GM04504 (cell line): ENCODE results near the gene ZSCAN31.
A peak's percentile ranks its signal among the peaks of the same experiment; 100 is the strongest.
"Not testable (repeated sequence)": the region's sequence is repeated elsewhere in the genome, so short reads cannot be mapped to it uniquely, and the experiment has no call there.

ENCODE experiments used
- DNase-seq: peaks from one replicate; pipeline ENCODE4 v3.0.0-alpha.2; 2012; ENCODE audit warnings: low read depth

Gene ZSCAN31

GRCh38 chr6:28317866-28318265 is 18.1 kb downstream of the ZSCAN31 start:
- DNase-seq: not testable (repeated sequence)

DNA sequence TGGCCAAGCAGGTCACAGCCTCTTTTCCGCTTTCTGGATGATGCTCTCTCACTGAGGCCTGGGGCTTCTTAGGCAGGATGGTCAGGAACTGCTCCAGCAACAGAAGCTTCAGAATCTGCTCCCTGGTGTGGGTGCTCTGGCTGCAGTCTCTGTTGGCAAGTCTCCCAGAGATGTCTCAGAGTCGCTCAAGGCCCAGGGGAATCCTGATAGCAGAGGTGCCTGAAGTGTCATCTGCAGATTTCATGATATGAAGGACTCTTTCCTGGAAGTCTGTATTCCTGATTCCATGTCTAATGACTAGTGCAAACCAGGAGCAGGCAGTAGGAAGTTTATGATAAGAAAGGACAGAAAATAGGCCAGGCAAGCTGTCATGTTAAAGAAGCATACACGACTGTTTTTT is 20.3 kb downstream of the ZSCAN31 start:
- DNase-seq: no peak

- no peak for DNase-seq
Measured at GRCh38 chr6:28312939-28313338, 23.0 kb downstream of the ZSCAN31 start.

DNA sequence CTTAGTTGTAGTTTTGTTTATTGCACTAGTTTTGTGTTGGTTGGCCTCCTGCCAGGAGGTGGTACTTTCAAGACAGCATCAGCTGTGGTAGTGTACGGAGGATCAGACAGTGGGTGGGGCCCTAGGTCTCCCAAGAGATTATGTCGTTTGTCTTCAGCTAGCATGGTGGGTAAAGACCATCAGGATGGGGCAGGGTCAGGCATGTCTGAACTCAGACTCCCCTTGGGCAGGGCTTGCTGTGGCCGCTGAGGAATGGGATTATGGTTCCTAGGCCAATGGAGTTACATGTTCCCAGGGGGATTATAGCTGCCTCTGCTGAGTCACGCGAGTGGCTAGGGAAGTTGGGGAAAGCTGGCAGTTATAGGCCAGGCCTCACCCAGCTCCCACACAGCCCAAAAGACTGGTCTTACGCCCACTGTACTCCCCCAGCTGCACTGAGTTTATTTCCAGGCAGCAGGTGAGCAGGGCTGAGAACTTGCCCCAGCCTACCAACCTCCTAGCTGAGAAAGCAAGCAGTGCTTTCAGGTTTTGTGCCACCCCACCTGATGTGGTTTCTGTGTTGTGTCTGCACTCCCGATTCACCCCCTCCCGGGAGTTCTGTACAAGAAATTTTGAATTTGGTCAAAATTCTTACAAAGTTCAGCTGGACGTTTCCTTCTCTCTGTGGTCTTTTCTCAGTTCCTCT is 24.7 kb downstream of the ZSCAN31 start:
- no peak for DNase-seq

- not testable (repeated sequence) for DNase-seq
Measured at GRCh38 chr6:28306363-28306762, 29.6 kb downstream of the ZSCAN31 start.

GRCh38 chr6:28303570-28303969 is 32.4 kb downstream of the ZSCAN31 start:
- DNase-seq: no peak

GRCh38 chr6:28296520-28297060 is 39.4 kb downstream of the ZSCAN31 start:
- DNase-seq: no peak

DNA sequence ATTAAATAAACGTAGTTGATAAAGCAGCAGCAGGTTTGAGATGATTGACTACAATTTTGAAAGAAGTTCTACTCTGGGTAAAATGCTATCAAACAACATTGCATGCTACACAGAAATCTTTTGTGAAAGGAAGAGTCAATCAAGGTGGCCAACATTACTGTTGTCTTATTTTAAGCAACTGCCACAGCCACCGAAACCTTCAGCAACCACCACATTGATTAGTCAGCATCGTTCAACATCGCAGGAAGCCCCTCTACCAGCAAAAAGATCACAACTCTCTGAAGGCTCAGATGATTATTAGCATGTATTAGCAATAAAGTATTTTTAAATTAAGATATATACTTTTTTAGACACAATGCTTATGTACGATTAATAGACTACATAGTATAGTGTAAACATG is 40.6 kb downstream of the ZSCAN31 start:
- no peak for DNase-seq

- DNase-seq: no peak
Measured at GRCh38 chr6:28291573-28291972, 44.4 kb downstream of the ZSCAN31 start.

- DNase-seq: no peak
Measured at GRCh38 chr6:28282926-28283325, 53.0 kb downstream of the ZSCAN31 start.

DNA sequence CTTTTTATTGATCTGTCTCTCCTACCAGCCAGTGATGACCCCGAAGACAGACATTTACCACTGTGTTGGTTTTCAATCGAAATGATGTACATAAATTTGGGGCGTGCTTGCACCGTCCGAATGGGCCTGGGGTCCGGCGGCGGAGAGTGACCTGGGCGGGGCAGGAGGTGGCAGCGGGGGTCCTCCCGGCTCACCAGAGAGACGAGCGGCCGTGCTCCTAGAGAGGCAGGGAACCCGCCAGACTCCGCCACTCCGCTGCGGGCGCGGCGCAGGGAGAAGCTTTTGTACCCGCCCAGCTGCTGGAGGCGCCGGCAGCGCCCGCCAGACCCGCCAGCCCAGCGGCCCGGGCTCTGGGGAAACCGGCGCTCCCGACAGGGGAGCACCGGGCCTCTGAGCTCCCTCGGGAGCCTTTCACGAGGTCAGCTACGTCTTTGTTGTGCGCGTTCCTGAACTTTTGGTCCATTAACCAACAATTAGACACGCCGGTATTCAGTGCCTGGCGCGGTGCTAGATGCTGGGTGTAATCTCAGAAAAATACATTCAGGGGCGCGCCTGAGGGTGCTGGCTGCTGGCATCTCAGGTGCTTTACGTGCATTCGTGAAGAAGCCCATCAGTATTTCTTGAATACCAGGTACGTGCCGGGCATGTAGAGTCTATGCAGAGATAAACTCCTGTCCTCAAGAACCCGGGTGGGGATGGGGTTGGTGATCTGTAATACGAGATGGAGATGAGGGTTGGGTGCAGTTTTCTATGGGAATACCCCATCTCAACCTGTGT is 54.5 kb downstream of the ZSCAN31 start, which contains the start of gene PGBD1:
PGBD1 (plus strand) TSS at position 285 of the 777 bp plus-strand sequence. CDS start 2,242 bp downstream, outside the sequence.
- DNase-seq: peak; percentile 38

DNA sequence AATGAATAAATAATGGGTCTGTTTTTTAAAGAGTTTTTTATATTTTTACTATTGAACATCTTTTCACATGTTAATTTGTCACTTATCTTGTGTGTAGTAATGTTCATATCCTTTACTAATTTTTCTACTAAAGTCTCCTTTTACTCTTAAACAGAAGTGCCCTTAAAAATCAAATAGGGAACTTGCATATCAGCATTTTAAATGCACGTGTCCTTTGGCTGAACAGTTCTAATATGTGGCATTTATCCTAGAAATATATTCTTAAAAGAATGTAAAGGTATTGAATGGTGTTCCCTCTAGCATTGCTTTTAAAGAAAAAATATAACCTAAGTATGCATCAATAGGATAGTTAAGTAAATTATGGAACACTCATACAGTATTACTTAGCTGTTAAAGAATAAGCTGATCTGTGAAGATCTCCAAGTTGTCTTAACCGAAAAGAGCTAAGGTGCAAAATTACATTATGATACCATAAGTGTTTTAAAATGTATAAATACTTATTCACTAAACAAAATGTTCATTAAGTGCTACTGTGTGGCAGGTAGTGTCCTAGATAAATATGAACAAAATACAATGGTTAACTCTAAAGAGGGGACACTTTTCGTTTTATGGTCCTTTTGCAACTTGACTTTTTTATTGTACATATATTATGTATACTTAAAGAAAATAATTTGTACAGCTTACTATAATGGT is 55.2 kb downstream of the ZSCAN31 start:
- no peak for DNase-seq

DNA sequence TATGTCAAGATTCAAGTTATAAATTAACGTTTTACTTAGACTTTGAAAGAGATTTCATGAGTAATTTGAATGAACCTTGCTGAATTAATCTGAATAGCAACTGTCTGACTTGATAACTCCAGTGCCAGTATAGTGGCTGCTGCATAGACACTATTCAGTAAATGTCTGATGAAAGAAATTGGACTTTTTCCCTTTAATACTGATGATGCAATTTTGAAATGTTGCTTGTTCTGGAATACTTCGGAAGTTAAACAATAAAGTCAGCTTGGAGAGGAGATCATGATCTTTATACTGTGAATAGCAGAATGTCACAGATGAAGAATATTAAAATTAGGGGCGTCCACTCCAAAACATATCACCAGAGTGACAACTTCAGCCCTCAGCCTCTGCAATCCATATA is 58.2 kb downstream of the ZSCAN31 start:
- DNase-seq: no peak

- no peak for DNase-seq
Measured at GRCh38 chr6:28274888-28275287, 61.1 kb downstream of the ZSCAN31 start.
